Mesenchymal stem cell (in vitro differentiated cells and primary cell): ENCODE results near the gene LRRC53.

Experiments
- DNase-seq: peaks from one replicate; pipeline ENCODE4 v3.0.0-alpha.2; 2013
- H2AFZ ChIP-seq: one replicate; pipeline ENCODE4 v1.6.1; 2013; ENCODE audit warnings: low read depth, mild to moderate bottlenecking, control low read depth, inconsistent platforms, low read length, moderate library complexity
- H2AK5ac ChIP-seq: 2 replicates; pipeline ENCODE4 v1.6.1; 2013; ENCODE audit warnings: low read length, moderate library complexity, mild to moderate bottlenecking, inconsistent platforms; ENCODE audit not compliant: severe bottlenecking
- H2BK120ac ChIP-seq: one replicate; pipeline ENCODE4 v1.6.1; 2013; ENCODE audit warnings: low read depth, mild to moderate bottlenecking, inconsistent platforms, low read length, moderate library complexity
- H2BK12ac ChIP-seq, 2 experiments: one replicate each; pipeline ENCODE4 v1.6.1; 2013; ENCODE audit warnings: inconsistent platforms in 2 of 2, low read length in 2 of 2, mild to moderate bottlenecking in 2 of 2, moderate library complexity in 2 of 2, control low read depth in 1 of 2
- H2BK15ac ChIP-seq: one replicate; pipeline ENCODE4 v1.6.1; 2013; ENCODE audit warnings: mild to moderate bottlenecking, low read depth, inconsistent platforms; ENCODE audit not compliant: poor library complexity, severe bottlenecking
- H2BK5ac ChIP-seq: 2 replicates; pipeline ENCODE4 v1.6.1; 2013; ENCODE audit warnings: low read depth, mild to moderate bottlenecking, low read length, control low read depth, inconsistent platforms; ENCODE audit not compliant: poor library complexity, severe bottlenecking
- H3K14ac ChIP-seq, 2 experiments: one replicate each; pipeline ENCODE4 v1.6.1; 2013; ENCODE audit warnings: inconsistent platforms in 2 of 2, low read length in 2 of 2, control low read depth in 1 of 2, mild to moderate bottlenecking in 1 of 2, moderate library complexity in 1 of 2
- H3K18ac ChIP-seq, 2 experiments: one replicate each; pipeline ENCODE4 v1.6.1; 2013; ENCODE audit warnings: inconsistent platforms in 2 of 2, low read length in 2 of 2, control low read depth in 1 of 2, low read depth in 1 of 2, mild to moderate bottlenecking in 1 of 2
- H3K23ac ChIP-seq, 2 experiments: one replicate each; pipeline ENCODE4 v1.6.1; 2013; ENCODE audit warnings: inconsistent platforms in 2 of 2, low read length in 2 of 2, mild to moderate bottlenecking in 2 of 2, moderate library complexity in 2 of 2, control low read depth in 1 of 2
- H3K27ac ChIP-seq: 2 replicates; pipeline ENCODE4 v1.5.1; 2013; ENCODE audit warnings: mild to moderate bottlenecking, moderate library complexity, low read length, control low read depth, inconsistent platforms; ENCODE audit not compliant: poor library complexity, severe bottlenecking
- H3K27me3 ChIP-seq, 2 experiments: 2 replicates each; pipeline versions ENCODE4 v1.6.1 to v1.7.0; 2013; ENCODE audit warnings: low read length in 2 of 2, mild to moderate bottlenecking in 2 of 2, moderate library complexity in 2 of 2, control low read depth in 1 of 2, inconsistent platforms in 1 of 2; ENCODE audit not compliant: control insufficient read depth in 1 of 2, insufficient read depth in 1 of 2
- H3K36me3 ChIP-seq, 2 experiments: 2 replicates each; pipeline versions ENCODE4 v1.6.1 to v1.7.0; 2013; ENCODE audit warnings: low read length in 2 of 2, control low read depth in 1 of 2, inconsistent platforms in 1 of 2, low read depth in 1 of 2, mild to moderate bottlenecking in 1 of 2; ENCODE audit not compliant: insufficient read depth in 2 of 2, control insufficient read depth in 1 of 2
- H3K4ac ChIP-seq, 2 experiments: one replicate each; pipeline ENCODE4 v1.6.1; 2013; ENCODE audit warnings: inconsistent platforms in 2 of 2, low read length in 2 of 2, mild to moderate bottlenecking in 2 of 2, moderate library complexity in 2 of 2, control low read depth in 1 of 2, low read depth in 1 of 2
- H3K4me1 ChIP-seq: 2 replicates; pipeline ENCODE4 v1.6.1; 2013; ENCODE audit warnings: low read depth, low read length, control low read depth; ENCODE audit not compliant: control insufficient read depth, insufficient read depth
- H3K4me2 ChIP-seq: 2 replicates; pipeline ENCODE4 v1.6.1; 2013; ENCODE audit warnings: low read length, mild to moderate bottlenecking, inconsistent platforms; ENCODE audit not compliant: poor library complexity, severe bottlenecking
- H3K4me3 ChIP-seq, 2 experiments: 2 replicates each; pipeline versions ENCODE4 v1.5.1 to v1.7.0; 2013; ENCODE audit warnings: low read length in 2 of 2, mild to moderate bottlenecking in 2 of 2, control low read depth in 1 of 2, low read depth in 1 of 2; ENCODE audit not compliant: insufficient read depth in 1 of 2
- H3K79me1 ChIP-seq: replicated peaks from 2 replicates; pipeline ENCODE4 v1.6.1; 2013; ENCODE audit warnings: mild to moderate bottlenecking, control low read depth, low read length, inconsistent platforms; ENCODE audit not compliant: poor library complexity, severe bottlenecking
- H3K9ac ChIP-seq: 2 replicates; pipeline ENCODE4 v1.7.0; 2013; ENCODE audit warnings: mild to moderate bottlenecking, low read length, moderate library complexity
- H3K9me3 ChIP-seq: 2 replicates; pipeline ENCODE4 v1.7.0; 2013; ENCODE audit warnings: mild to moderate bottlenecking, low read length; ENCODE audit not compliant: control insufficient read depth
- H4K8ac ChIP-seq: one replicate; pipeline ENCODE4 v1.6.1; 2013; ENCODE audit warnings: inconsistent platforms, mild to moderate bottlenecking, low read length, moderate library complexity
- H4K91ac ChIP-seq: one replicate; pipeline ENCODE4 v1.6.1; 2013; ENCODE audit warnings: mild to moderate bottlenecking, low read length, inconsistent platforms
- WGBS: methylation state at CpG from one replicate; pipeline ENCODE4 v1.1.7; 2013; ENCODE audit warnings: mixed read lengths; 5-methylcytosine and 5-hydroxymethylcytosine counted together

The LRRC53 gene

DNA sequence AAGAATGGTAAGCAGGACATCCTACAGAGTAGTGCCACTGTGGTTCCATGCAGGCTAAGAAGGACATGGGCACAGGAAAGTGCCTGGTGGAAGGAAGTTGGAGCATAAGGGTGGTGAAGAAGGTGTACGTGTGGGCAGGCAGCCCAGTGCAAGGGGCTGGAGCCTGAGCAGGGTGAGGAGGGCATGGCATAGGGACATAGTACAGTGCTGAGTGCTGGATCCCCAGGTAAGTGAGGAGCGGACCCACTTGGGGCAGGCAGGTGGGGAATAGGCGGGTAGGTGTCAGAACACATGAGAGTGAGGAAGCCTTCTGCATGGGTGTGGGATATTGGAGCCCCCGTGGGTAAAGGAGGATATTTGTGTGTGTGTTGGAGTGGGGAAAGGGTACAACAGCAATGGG lies 15.7 kb upstream of the LRRC53 start:
- no peak for DNase-seq
- no peak overlapping the region for H3K4me3 ChIP-seq
- H3K9ac ChIP-seq, result no peak overlapping the region
- no peaks in the 10 kb centered on the region for H3K79me1 ChIP-seq
- no peak overlapping the region for H3K14ac ChIP-seq
- 82% methylated on average over 4 of the region's 4 CpGs for WGBS
- H2AK5ac ChIP-seq, result no peak overlapping the region
- H3K23ac ChIP-seq, result no peak overlapping the region
- H3K27ac ChIP-seq, result no peak overlapping the region
- H2BK5ac ChIP-seq, result no peak overlapping the region
- H2BK15ac ChIP-seq, result no peak overlapping the region
- no peak overlapping the region for H3K18ac ChIP-seq
- H2BK120ac ChIP-seq, result no peak overlapping the region
- no peak overlapping the region for H3K4me2 ChIP-seq
- H2AFZ ChIP-seq, result no peak overlapping the region
- H3K4me1 ChIP-seq, result peaks cover 2% of the 10 kb centered on the region
- no peaks in the 10 kb centered on the region for H3K36me3 ChIP-seq
- no peaks in the 10 kb centered on the region for H3K27me3 ChIP-seq
- no peak overlapping the region for H4K8ac ChIP-seq
- no peaks in the 10 kb centered on the region for H3K9me3 ChIP-seq
- H2BK12ac ChIP-seq, result no peak overlapping the region
- no peak overlapping the region for H4K91ac ChIP-seq
- H3K4ac ChIP-seq, result no peak overlapping the region

DNA sequence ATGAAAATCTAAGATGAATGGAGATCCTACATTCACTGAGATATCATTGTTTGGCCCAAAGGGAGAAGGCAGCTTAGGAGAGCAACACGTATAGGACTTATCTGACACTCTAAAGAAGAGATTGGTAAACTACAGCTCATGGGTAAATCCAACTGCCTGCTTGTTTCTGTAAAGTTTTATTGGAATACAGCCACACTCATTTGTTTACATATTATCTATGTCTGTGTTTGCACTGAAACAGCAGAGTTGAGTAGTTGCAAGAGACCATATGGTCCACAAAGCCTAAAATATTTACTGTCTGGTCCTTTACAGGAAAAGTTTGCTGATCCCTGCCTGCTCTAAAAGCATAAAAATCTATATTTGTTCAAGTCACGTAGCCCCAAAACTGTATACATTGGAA lies 14.3 kb upstream of the LRRC53 start:
- Histone ChIP-seq H3K79me1 (no peaks in the 10 kb centered on the region), H3K4me1 (peaks cover 2% of the 10 kb centered on the region), H3K4me3 (no peak overlapping the region), H4K91ac (no peak overlapping the region), H3K9ac (no peak overlapping the region), H3K23ac (no peak overlapping the region), H3K9me3 (no peaks in the 10 kb centered on the region), H4K8ac (no peak overlapping the region), H3K27ac (no peak overlapping the region), H2AFZ (no peak overlapping the region), H2BK12ac (no peak overlapping the region), H3K4me2 (no peak overlapping the region), H3K27me3 (no peaks in the 10 kb centered on the region), H2BK15ac (no peak overlapping the region), H2AK5ac (no peak overlapping the region), H3K18ac (no peak overlapping the region), H2BK5ac (no peak overlapping the region), H3K4ac (no peak overlapping the region), H3K14ac (no peak overlapping the region), H3K36me3 (no peaks in the 10 kb centered on the region), H2BK120ac (no peak overlapping the region)
- DNase-seq, result peak; percentile 3
- 33% methylated on average over 1 of the region's 2 CpGs for WGBS

DNA sequence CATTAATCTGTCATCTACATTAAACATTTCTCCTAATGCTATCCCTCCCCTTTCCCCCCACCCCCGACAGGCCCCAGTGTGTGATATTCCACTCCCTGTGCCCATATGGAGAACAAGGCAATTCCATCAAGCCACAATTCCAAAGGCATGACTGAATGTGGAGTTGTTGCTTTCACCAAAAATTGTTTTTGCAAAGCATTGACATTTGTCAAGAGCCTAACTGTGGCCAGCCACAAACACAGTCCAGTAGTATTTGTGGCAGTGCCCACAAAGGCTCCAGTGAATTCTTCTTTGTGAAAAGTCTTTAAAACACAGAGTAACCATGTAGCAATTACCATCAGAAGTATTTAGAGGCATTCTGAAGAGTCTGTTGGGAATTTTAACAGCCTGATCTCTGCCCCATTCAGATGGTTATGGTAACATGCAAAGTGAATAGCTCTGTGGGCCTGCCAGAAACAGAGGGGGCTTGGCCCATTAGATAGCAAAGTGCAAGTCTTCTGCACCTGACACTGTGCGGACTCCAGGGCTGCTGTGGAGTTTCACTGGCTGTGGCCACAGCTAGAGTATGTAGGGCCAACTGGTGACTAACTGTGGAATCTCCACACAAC lies 11.6 kb upstream of the LRRC53 start:
- H3K4me3 ChIP-seq, result no peak overlapping the region
- H2AK5ac ChIP-seq, result no peak overlapping the region

DNA sequence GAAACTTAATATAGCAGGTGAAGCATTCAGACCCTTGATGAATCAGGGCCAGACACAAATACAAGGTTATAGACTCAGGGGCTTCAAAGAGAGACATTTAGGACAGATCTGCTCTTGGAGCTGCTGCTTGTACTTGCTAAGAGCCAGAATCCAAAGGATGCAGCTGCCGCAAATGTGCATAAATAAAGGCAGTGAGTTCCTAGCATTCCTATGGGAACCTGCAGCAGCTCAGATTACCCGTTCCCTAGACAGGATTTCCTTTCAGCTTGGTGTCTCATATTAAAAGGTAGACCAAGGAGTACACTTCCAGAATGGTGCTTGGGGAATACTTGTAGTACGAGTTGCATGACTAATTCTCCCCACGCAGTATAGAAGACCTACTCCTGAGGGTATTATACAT lies 9.7 kb upstream of the LRRC53 start:
- Histone ChIP-seq H3K4me1 (no peaks in the 10 kb centered on the region), H3K27ac (no peak overlapping the region), H2BK15ac (no peak overlapping the region), H2BK120ac (no peak overlapping the region), H4K8ac (no peak overlapping the region), H3K18ac (no peak overlapping the region), H3K4ac (no peak overlapping the region), H2AFZ (no peak overlapping the region), H2BK12ac (no peak overlapping the region), H3K9ac (no peak overlapping the region), H3K36me3 (no peaks in the 10 kb centered on the region), H3K27me3 (no peaks in the 10 kb centered on the region), H3K14ac (no peak overlapping the region), H3K4me2 (no peak overlapping the region), H3K23ac (no peak overlapping the region), H2BK5ac (no peak overlapping the region), H3K79me1 (no peaks in the 10 kb centered on the region), H4K91ac (no peak overlapping the region), H3K4me3 (no peak overlapping the region), H2AK5ac (no peak overlapping the region), H3K9me3 (no peaks in the 10 kb centered on the region)
- WGBS, result 40% methylated on average over 2 of the region's 4 CpGs
- no peak for DNase-seq

More for the DNA sequence above, 11.6 kb upstream of the LRRC53 start:
- Histone ChIP-seq H4K8ac (no peak overlapping the region), H3K18ac (no peak overlapping the region), H3K4me1 (peaks cover 2% of the 10 kb centered on the region), H4K91ac (no peak overlapping the region), H3K23ac (no peak overlapping the region), H3K27me3 (no peaks in the 10 kb centered on the region), H3K9me3 (no peaks in the 10 kb centered on the region), H2BK12ac (no peak overlapping the region), H3K4ac (no peak overlapping the region), H3K27ac (no peak overlapping the region), H2AFZ (no peak overlapping the region), H3K36me3 (no peaks in the 10 kb centered on the region), H2BK120ac (no peak overlapping the region), H3K4me2 (no peak overlapping the region), H2BK5ac (no peak overlapping the region), H2BK15ac (no peak overlapping the region), H3K9ac (no peak overlapping the region), H3K79me1 (no peaks in the 10 kb centered on the region), H3K14ac (no peak overlapping the region)
- DNase-seq, result no peak
- WGBS, result 77% methylated on average over 2 of the region's 2 CpGs
